SU-DHL-6 (cell line): Measurements from ENCODE around the gene NBEA.

Experiments used
- H2AFZ ChIP-seq: fragments of 200-600 bp; sonication (generic); 2 replicates; pipeline ENCODE4 v1.6.1; 2014; ENCODE audit warnings: low read depth, mild to moderate bottlenecking, moderate library complexity, mixed read lengths, antibody characterized with exemption, low read length; ENCODE audit not compliant: severe bottlenecking
- H3F3A ChIP-seq: fragments of 200-600 bp; shearing (Covaris generic); 2 replicates; pipeline ENCODE4 v1.6.0; 2016; ENCODE audit warnings: antibody characterized with exemption, mild to moderate bottlenecking; ENCODE audit not compliant: insufficient read depth
- H3K27ac ChIP-seq: fragments of 200-600 bp; sonication (generic); 2 replicates; pipeline ENCODE4 v1.5.1; 2016; ENCODE audit warnings: low read depth, mild to moderate bottlenecking, low read length, moderate library complexity, mixed read lengths
- H3K27me3 ChIP-seq: fragments of 200-600 bp; sonication (generic), shearing (Covaris generic); 2 replicates; pipeline ENCODE4 v1.6.0; 2014; ENCODE audit warnings: mild to moderate bottlenecking, low read length
- H3K36me3 ChIP-seq: fragments of 200-600 bp; sonication (generic); 2 replicates; pipeline ENCODE4 v1.6.1; 2014; ENCODE audit warnings: mild to moderate bottlenecking, low read length, mixed read lengths
- H3K4me2 ChIP-seq: fragments of 300-600, 200-600 bp; shearing (Covaris generic), sonication (generic); 2 replicates; pipeline ENCODE4 v1.6.0; 2014; ENCODE audit warnings: low read length, low read depth, mild to moderate bottlenecking; ENCODE audit not compliant: poor library complexity, severe bottlenecking
- H3K4me3 ChIP-seq: fragments of 200-600 bp; sonication (generic); 2 replicates; pipeline ENCODE4 v1.5.1; 2014; ENCODE audit warnings: antibody characterized with exemption, low read length, mild to moderate bottlenecking, mixed read lengths; ENCODE audit not compliant: insufficient read depth, poor library complexity, severe bottlenecking
- H3K79me2 ChIP-seq: fragments of 200-600 bp; sonication (generic); 2 replicates; pipeline ENCODE4 v1.6.1; 2014; ENCODE audit warnings: mild to moderate bottlenecking, low read length, moderate library complexity; ENCODE audit not compliant: insufficient read depth
- H3K9ac ChIP-seq: fragments of 200-600 bp; sonication (generic); 2 replicates; pipeline ENCODE4 v1.7.0; 2014; ENCODE audit warnings: mild to moderate bottlenecking, low read length
- H3K9me2 ChIP-seq: fragments of 200-600 bp; sonication (generic); replicated peaks from 2 replicates; pipeline ENCODE4 v1.6.1; 2014; ENCODE audit warnings: low read length; ENCODE audit not compliant: insufficient read depth
- H3K9me3 ChIP-seq: fragments of 200-600 bp; sonication (generic); 2 replicates; pipeline ENCODE4 v1.6.1; 2014; ENCODE audit warnings: low read length, mixed read lengths; ENCODE audit not compliant: insufficient read depth
- H4K20me1 ChIP-seq: fragments of 200-600 bp; sonication (generic); 2 replicates; pipeline ENCODE4 v1.6.1; 2014; ENCODE audit warnings: low read depth, mild to moderate bottlenecking, antibody characterized with exemption, low read length, moderate library complexity, mixed read lengths
- CTCF ChIP-seq: fragments of 200-600 bp; sonication (generic); IDR thresholded peaks from one replicate; pipeline ENCODE4 v1.5.1; 2017; ENCODE audit warnings: antibody characterized with exemption, mild to moderate bottlenecking, low read length, moderate library complexity; ENCODE audit not compliant: insufficient read depth, poor library complexity, severe bottlenecking
- EZH2phosphoT487 ChIP-seq: fragments of 200-600 bp; sonication (generic), shearing (Covaris generic); conservative IDR thresholded peaks from 2 replicates; pipeline ENCODE4 v1.6.1; 2018; ENCODE audit warnings: mild to moderate bottlenecking, antibody characterized with exemption, low read length, moderate library complexity, mixed read lengths

Gene NBEA

GRCh38 chr13:35479706-35480105, 537.6 kb downstream of the NBEA start:
- Histone ChIP-seq H3K9ac (no peak overlapping the region), H3K36me3 (no peaks in the 10 kb centered on the region), H3K4me2 (peak overlapping the region; percentile 4), H3K27ac (peak overlapping the region; percentile 75; the same call in 1 of the 2 replicates), H3K9me2 (no peaks in the 10 kb centered on the region), H4K20me1 (no peaks in the 10 kb centered on the region), H3K4me3 (no peak overlapping the region), H3K9me3 (no peaks in the 10 kb centered on the region), H3K27me3 (no peaks in the 10 kb centered on the region), H3K79me2 (peaks cover 4% of the 10 kb centered on the region; the same call in 1 of the 2 replicates), H3F3A (peaks cover 5% of the 10 kb centered on the region; the same call in 1 of the 2 replicates), H2AFZ (no peak overlapping the region)
- TF ChIP-seq CTCF = no peak
- TF ChIP-seq EZH2phosphoT487 = no peak

- Histone ChIP-seq H3K79me2 (no peaks in the 10 kb centered on the region), H3F3A (peaks cover 5% of the 10 kb centered on the region; the same call in 1 of the 2 replicates)
Measured at GRCh38 chr13:35480346-35480745, 538.3 kb downstream of the NBEA start.

GRCh38 chr13:35481777-35482176, 539.7 kb downstream of the NBEA start:
- Histone ChIP-seq H3K27ac (no peak overlapping the region), H3F3A (peaks cover 5% of the 10 kb centered on the region; the same call in 1 of the 2 replicates), H3K79me2 (no peaks in the 10 kb centered on the region), H3K9me3 (no peaks in the 10 kb centered on the region), H3K4me3 (no peak overlapping the region), H3K36me3 (no peaks in the 10 kb centered on the region), H2AFZ (no peak overlapping the region), H4K20me1 (no peaks in the 10 kb centered on the region), H3K4me2 (peak overlapping the region; percentile 4), H3K27me3 (no peaks in the 10 kb centered on the region), H3K9me2 (no peaks in the 10 kb centered on the region), H3K9ac (no peak overlapping the region)
- TF ChIP-seq CTCF (no peak), EZH2phosphoT487 (no peak)

More at GRCh38 chr13:35480346-35480745, 538.3 kb downstream of the NBEA start:
- H3K9ac ChIP-seq = no peak overlapping the region
- no peak overlapping the region for H3K4me3 ChIP-seq
- H3K36me3 ChIP-seq = no peaks in the 10 kb centered on the region
- H3K27ac ChIP-seq = peak overlapping the region; percentile 31; the same call in 1 of the 2 replicates
- no peaks in the 10 kb centered on the region for H3K9me3 ChIP-seq
- TF ChIP-seq EZH2phosphoT487 (no peak), CTCF (no peak)
- H4K20me1 ChIP-seq = no peaks in the 10 kb centered on the region
- no peak overlapping the region for H2AFZ ChIP-seq
- no peak overlapping the region for H3K4me2 ChIP-seq
- H3K9me2 ChIP-seq = no peaks in the 10 kb centered on the region
- H3K27me3 ChIP-seq = no peaks in the 10 kb centered on the region
